Measurements from ENCODE around the gene SRF.

- TF ChIP-seq POLR2A (IDR thresholded peaks at IDR 0.05) (no peak), CTCF (IDR thresholded peaks at IDR 0.05) (no peak)
Observed at GRCh38 chr6:43220439-43220951, 49.4 kb downstream of the SRF start.
